TTC549 (cell line): Measurements from ENCODE around the gene GRIN3B.
"Not testable (repeated sequence)": the region's sequence is repeated elsewhere in the genome, so short reads cannot be mapped to it uniquely, and the experiment has no call there.

ENCODE experiments used
- FAIRE-seq: peaks from 2 replicates; lab custom pipeline; 2012; peaks lifted over from hg19 to GRCh38; lab: Jason Lieb, UNC

The GRIN3B gene, protein sequence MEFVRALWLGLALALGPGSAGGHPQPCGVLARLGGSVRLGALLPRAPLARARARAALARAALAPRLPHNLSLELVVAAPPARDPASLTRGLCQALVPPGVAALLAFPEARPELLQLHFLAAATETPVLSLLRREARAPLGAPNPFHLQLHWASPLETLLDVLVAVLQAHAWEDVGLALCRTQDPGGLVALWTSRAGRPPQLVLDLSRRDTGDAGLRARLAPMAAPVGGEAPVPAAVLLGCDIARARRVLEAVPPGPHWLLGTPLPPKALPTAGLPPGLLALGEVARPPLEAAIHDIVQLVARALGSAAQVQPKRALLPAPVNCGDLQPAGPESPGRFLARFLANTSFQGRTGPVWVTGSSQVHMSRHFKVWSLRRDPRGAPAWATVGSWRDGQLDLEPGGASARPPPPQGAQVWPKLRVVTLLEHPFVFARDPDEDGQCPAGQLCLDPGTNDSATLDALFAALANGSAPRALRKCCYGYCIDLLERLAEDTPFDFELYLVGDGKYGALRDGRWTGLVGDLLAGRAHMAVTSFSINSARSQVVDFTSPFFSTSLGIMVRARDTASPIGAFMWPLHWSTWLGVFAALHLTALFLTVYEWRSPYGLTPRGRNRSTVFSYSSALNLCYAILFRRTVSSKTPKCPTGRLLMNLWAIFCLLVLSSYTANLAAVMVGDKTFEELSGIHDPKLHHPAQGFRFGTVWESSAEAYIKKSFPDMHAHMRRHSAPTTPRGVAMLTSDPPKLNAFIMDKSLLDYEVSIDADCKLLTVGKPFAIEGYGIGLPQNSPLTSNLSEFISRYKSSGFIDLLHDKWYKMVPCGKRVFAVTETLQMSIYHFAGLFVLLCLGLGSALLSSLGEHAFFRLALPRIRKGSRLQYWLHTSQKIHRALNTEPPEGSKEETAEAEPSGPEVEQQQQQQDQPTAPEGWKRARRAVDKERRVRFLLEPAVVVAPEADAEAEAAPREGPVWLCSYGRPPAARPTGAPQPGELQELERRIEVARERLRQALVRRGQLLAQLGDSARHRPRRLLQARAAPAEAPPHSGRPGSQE

DNA sequence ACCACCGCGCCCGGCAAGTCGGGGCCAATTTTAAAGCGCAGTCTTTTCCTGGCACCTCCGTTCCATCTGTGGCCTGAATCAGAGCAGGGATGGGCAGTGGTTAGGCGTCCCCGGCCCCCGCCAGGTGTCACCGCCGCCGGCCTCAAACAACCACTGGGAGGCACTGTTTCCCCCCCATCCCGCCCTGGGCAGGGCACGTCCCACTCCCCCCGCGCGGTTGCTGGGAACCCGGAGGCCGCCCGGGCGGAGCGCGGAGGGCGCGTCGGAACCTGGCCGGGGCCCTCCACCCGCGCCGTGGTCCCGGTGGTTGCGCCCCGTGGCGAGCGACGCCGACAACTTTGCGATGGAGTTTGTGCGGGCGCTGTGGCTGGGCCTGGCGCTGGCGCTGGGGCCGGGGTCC is at the start of gene GRIN3B:
Gene GRIN3B (plus strand): TSS at position 325 of the 400 bp plus-strand sequence. CDS start 19 bp downstream, at position 344.
- FAIRE-seq: no peak

DNA sequence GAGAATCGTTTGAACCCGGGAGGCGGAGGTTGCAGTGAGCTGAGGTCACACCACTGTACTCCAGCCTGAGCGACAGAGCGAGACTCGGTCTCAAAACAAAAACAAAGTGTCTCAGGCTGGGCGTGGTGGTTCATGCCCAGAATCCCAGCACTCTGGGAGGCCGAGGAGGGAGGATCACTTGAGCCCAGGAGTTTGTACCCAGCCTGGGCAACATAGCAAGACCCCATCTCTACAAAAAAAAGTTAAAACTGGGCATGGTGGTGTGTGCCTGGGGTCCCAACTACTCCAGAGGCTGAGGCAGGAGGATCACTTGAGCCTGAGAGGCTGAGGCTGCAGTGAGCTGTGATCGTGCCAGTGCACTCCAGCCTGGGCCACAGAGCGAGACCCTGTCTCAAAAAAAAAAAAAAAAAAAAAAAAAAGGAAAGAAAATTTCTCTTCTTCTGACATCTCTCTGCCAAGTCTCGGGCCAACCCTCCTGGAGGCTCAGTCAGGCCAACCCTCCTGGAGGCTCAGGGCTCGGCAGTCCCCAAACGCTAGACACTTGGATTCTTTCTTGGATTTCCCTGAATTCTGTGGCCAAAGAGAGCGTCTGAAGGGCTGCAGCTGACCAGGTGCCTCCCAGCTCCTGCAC is 48.1 kb upstream of the GRIN3B start:
- FAIRE-seq: no peak

DNA sequence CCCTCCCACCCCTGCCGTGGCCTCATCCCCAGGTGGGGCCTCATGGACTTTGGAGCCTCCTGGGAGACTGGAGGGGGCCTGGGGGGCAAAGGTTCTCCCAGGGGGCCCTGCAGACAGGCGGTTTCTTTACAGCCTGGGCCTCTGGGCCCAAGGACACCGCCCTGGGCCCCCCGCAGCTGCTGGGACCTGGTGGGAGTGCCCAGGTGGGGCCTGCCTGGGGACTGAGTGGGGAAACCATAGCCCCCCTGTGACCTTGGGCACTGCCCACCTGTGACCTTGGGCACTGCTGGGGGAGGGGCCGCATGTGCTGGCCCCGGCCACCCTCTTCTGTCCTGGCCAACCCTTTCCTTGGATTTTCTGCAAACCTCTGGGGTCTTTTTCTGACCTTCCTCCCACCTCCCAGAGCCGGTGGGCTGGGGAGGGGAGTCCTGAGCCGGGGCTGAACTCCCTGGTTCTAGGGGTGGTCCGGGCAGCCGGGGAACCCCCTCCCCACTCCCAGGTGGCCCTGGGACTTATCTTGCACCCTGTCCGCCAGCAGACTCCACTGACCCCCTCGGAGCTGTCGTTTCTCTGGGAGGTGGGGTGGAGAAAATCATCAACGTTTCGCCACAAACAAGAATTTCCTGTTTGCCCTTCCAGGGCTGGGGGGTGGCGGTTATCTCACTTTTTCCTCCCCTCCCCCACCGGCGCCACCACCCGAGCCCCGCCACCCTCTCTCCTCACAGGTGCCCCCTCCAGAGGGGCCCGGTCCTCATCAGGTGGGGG is 47.4 kb upstream of the GRIN3B start:
- FAIRE-seq: no peak

DNA sequence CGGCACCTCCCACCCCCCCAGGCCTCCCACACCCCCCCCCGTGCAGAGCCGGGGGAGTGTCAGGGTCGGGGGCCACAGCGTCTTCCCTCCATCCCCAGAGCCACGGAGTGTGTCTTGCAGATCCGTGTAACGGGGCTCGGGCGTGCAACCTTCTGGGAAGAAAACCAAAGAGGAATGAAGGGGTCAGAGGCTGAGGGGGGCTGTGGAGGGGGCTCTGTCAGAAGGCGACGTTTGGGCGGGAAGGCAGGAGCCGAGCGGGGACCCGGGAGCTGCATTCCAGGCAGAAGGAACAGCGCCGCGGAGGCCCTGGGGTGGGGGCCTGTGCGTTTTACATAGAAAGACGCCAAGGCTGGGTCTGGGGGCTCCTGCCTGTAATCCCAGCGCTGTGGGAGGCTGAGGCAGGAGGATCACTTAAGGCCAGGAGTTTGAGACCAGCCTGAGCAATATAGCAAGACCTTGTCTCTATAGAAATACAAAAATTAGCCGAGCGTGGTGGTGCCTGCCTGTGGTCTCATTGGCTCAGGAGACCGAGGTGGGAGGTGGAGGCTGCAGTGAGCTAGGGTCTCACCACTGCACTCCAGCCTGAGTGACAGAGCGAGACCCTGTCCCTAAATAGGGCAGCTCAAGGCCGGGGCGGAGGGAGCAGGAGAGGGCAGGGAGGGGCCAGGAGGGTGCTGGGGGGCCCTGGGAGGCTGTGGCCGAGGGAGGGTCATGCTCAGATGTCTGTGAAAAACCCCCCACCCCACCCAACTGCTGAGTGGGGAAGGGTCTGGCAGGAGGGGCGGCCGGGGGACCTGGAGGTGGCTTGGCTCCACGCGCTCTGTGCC is 46.6 kb upstream of the GRIN3B start:
- no peak for FAIRE-seq

DNA sequence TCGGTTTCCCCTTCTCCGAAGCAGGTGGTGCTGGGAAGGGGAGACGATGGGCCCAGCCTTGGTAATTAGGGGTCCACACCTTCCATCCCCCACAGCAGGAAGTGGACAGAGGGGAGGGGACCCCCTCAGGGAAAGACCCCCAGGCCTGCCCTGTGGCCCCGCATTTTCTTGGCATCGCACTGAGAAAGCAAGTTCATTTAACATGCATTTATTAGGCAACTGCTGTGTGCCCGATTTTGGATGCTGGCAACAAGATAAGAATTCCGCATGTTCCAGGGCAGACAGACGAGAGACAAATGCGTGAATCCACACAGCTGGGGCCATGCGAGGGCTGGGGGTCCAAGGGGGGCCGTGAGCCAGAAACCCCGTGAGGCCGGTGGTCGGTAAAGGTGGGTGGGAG is 45.9 kb upstream of the GRIN3B start:
- no peak for FAIRE-seq

DNA sequence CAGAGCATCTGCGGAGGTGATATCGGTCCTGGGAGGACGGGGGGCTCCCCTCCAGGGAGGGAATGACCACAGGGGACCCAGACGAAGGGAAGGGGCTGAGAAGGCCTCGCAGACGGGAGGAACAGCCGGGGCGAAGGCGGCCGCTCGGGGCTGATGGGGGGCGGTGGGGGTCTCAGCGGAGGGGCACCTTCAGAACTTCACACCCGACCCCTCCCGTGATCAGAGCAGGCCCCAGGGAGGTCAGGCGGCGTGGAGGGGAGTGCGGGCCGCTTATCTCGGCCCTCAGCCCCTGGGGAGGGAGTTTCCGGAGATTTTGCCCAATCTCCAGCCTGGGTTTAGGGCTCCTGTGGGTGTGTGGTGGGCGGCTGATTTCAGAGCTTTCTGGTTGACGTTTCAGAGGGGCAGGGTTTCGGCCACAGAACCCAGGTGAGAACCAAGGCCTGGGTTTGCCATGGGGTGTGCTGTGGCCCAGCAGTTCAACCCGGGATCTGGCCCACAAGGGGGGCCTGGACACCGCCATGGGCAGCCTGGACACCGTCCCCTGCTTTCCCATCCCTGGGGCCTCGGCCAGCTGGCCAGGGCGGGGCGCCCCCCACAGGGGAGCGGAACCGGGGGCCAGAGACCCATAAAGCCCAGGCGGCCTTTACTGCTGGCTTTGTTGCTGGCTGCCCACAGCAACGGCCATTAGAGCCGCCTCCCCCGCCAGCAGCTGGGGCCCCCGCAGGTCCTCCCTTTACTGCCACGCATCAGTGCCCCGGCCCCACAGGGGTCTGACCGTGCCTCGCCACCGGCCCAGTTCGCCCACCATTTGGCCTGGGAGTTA is 45.3 kb upstream of the GRIN3B start:
- no peak for FAIRE-seq

DNA sequence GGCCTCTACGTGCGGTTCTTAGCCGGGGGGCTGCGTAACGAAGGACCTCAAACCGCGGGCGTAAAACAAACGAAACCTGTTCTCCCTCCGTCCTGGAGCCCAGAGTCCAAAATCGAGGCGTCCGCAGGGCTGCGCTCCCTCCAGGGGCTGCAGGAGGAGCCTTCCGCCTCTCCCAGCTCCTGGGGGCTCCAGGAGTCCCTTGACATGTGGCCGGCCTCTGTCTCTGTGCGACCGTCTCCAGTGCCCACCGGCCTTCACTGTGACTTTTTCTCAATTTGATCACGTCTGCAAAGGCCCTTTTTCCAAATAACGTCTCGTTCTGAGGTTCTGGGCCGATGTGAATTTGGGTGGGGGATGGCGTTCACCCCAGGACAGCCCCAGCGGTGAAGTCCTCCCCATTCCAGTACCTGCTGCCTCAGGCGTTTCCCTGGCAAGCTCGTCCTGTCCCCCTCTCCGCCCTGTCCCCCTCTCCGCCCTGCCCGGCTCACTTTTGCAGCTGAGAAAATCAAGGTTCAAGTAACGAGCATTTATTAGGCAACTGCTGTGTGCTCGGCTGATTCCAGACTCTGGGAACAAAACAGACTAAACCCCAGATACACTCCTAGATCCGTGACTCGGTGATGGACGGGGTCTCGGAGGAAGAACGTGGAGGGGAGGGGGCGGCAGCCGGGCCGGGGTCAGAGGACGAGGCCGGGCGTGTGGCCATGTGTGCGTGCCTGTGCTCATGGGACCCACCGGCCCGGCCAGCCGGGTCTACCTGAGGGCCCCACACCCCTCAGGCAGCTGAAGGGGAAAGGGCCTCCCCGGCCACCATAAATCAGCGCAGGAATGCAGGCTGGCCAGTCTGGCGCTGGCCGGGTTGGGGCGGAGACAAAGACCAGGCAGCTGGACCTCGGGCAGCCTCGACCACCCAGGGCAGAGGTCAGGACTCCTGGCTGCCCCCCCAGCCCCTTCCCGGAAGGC is 44.1 kb upstream of the GRIN3B start:
- FAIRE-seq: no peak

DNA sequence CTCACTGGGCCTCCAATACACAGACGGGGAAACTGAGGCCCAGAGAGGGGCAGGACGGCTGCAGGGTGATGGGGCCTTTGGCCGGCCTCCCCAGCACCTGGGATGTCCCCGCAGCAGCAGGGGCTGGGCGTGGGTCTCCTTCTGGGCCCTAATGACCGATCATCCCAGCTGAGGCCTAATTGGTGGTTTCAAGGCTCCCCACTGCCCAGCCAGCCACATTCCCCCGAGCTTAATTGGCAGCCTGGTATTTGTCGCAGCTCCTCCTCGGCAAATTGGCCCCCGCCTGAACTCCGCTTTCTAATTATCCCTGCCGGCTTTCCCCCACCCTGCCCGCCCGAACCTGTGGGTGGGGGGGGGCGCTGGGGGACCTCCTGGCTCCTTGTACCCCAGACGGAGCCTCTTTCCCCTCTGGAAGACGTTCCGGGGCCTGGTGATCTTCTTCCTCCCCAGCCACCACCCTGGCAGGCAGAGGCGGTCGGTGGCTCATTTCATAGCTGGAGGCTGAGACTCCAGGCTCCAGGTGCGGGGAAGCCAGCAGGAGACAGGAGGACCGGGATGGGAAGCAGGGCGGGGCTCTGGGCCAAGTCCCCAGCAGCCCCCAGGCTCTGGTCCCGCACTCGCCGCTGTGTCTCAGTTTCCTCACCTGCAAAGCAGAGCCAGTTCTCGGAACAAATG is 43.3 kb upstream of the GRIN3B start:
- no peak for FAIRE-seq

DNA sequence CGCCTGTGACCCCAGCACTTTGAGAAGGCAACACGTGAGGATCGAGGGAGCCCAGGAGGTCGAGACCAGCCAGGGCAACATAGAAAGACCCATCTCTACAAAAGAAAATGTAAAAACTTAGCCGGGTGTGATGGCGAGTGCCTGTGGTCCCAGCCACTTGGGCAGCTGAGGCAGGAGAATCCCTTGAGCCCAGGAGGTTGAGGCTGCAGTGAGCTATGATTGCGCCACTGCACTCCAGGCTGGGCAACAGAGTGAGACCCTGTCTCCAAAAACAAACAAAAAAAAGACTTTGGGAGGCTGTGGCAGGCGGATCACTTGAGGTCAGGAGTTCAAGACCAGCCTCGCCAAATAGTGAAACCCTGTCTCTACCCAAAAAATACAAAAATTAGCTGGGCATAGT is 42.6 kb upstream of the GRIN3B start:
- not testable (repeated sequence) for FAIRE-seq

DNA sequence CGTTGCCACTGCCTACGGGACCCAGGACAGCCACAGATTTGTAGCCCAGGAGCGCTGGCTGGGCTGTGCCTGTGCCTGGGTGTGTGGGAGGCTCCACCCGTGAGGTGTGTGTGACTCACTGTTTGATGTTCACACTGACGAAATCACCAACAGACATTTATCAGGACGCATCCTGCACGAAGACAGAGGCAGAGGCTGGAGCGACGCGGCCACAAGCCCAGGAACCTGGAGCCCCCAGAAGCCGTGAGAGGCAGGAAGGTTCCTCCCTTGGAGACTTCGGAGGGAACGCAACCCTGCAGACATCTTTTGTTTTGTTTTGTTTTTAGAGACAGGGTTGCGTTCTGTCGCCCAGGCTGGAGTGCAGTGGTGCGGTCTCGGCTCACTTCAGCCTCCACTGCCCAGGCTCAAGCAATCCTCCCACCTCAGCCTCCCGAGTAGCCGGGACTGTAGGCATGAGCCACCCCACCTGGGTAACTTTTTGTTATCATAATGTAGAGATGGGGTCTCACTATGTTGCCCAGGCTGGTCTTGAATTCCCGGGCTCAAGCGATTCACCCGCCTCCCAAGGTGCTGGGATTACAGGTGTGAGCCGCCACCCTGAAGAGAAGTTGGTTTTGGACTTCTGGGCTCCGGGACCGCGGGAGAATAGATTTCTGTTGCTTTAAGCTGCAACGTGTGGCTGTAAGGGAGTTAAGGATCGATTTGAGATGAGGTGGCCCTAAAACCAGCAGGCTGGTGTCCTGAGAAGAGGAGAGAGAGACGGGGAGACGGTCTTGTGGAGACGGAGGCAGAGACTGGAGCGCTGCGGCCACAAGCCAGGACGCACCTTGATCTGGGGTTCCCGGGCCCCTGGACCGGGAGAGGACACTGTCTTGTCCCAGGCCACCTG is 41.0 kb upstream of the GRIN3B start:
- no peak for FAIRE-seq

DNA sequence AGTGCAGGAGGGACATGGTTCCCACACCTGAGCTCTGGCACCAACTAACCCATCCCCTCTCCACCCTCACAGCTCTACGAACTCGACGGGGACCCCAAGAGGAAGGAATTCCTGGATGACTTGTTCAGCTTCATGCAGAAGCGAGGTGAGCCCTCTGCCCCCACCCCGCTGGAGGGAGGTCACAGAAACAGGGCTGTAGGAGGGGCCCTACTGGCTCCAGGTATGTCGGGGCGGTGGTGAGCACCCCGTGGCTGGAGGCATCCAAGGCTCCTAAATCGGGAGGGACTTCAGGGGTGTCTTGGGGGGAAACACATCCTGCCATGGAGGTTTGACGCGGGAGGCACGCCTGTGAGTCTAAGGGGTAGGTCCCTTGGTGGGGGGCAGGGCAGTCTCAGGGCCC is 40.2 kb upstream of the GRIN3B start:
- FAIRE-seq: no peak

DNA sequence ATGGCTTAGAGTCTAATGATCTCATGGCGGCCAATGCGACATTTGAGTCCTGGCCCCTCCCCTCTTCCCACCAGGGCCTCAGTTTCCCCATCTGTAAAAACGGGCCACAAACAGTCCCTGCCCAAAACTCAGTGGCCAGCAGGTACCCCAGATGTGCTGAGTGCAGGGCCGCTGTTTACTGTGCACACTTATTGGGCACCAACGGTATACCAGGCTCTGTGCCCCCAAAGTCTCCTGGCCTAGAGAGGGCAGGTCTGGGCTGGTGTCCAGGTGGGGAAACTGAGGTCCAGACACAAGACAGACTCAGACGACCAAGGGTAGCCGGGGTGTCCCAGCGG is 39.6 kb upstream of the GRIN3B start:
- FAIRE-seq: no peak

DNA sequence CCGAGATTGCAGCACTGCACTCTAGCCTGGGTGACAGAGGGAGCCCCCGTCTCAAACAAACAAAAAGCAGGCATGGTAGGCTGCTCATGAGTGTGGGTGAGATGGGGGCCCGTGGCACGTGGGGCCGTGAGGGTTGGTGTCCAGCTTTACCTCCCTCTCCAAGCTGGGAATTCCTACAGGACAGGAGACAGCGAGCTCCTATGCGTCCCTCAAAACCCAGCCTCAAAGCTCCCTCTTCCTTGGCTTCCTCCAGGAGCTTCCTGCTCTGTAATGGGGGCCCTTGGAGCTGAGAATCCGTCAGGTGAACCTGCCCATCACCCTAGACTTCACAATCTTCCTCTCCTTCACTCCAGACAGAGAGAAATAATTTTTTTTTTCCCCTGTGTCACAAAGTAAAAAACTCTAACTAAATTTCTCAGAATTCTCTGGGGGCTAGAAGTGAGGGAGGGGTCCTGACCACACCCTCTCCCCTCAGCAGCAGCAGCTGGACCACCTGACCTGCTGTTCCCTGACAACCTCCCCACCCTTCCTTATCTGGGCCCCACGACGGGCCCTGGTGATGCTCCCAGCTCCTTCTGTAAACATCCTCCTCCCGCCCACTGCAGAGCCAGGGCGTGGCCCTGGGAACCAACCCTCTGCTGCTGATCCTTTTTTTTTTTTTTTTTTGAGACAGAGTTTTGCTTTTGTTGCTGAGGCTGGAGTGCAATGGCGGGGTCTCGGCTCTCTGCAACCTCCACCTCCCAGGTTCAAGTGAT is 38.2 kb upstream of the GRIN3B start:
- FAIRE-seq: no peak

DNA sequence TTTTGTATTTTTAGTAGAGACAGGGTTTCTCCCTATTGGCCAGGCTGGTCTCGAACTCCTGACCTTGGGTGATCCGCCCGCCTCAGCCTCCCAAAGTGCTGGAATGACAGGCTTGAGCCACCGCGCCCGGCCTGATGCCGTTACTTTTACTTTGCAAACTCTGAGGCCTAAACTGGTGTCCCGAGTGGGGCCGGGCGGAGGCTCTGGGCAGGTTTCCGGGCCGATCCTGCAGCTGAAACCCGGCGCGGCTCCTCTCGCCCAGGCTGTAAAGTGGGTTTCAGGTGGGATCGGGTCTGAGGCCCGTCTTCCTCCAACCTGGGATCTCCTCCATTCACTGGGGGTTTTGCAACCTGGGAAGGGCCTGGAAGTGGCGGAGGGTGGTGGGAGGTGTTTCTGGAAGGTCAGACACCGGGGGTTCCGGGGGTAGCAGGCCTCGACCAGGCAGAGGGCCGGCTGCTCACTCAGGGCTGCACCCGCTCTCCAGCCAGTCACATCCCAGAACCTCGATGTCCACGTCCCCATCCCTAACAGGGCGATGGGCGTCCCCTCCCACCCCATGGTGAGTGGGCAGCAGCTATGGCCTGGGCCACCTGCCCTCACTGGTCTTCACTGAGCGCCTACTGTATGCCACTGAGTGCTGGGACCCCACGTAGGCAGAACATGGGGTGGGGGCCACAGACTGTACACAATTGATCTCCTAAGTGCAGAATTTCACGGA is 37.4 kb upstream of the GRIN3B start:
- FAIRE-seq: no peak

DNA sequence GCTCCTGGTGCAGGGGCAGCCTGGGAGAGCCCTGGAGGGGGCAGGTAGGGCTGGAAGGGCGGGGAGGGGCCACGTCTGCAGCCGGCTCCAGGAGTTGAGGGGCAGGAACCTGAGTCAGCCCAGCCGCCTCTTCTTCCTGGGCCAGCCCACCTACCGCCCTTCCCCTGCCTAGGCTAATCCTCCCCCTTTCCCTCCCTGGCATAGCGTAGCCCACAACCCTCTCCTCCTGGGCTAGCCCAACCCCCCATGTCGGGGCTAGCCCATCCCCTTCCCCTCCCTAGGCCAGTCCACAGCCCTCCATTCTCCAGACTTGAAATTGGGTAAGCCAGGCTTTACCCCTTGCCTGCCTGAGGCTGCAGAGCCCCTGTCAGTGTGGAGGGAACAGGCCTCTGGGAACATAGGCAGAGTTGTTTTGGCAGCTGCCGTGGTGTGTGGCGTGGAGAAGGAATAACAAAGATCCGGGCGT is 36.7 kb upstream of the GRIN3B start:
- no peak for FAIRE-seq

DNA sequence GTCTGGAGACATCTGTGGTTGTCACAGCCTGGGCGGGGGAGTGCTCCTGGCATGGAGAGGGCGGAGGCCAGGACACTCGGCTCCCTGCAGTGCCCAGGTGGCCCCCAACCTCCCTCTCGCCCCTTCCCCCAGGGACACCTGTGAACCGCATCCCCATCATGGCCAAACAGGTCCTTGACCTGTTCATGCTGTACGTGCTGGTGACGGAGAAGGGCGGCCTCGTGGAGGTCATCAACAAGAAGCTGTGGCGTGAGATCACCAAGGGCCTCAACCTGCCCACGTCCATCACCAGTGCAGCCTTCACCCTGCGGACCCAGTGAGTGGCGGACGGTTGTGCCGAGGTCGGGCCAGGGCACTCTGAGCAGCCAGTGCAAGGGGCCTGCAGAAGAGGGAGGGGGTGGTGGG is 36.1 kb upstream of the GRIN3B start:
- no peak for FAIRE-seq
